ENCODE measurements around the gene IL26. TPM values are rescaled to one million over a fixed set of nuclear protein-coding genes. Genes with fewer than 3 reads are reported as not detected.
"Not testable (repeated sequence)": the region's sequence is repeated elsewhere in the genome, so short reads cannot be mapped to it uniquely, and the experiment has no call there.

IL26 gene
- total and polyA plus RNA-seq, 7 donors: 0.22 to 0.36 TPM; not detected in 5

DNA sequence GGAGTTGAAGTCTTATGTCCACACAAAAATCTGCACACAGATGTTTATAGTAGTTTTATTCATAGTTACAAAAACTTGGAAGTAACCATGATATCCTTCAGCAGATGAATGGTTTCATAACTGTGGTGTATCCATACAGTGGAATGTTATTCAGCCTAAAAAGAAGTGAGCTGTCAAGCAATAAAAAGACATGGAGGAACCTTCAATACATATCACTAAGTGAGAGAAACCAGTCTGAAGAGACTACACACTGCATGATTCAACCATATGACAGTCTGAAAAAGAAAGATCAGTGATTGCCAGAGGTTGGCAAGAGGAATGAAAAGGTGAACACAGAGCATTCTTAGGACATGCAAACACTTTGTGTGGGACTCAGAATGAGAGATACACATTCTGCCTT is 47.4 kb downstream of the IL26 start:
- H3K27me3 ChIP-seq: no peaks in the 10 kb centered on the region
- H3K4me1 ChIP-seq: peaks cover 0 to 7% (median 3%) of the 10 kb centered on the region in 4 donors
- H3K27ac ChIP-seq: no peak overlapping the region
- no peak overlapping the region for H3K4me3 ChIP-seq
- TF ChIP-seq POLR2AphosphoS5 (IDR thresholded peaks at IDR 0.05): no peak
- TF ChIP-seq, protein P1, sequence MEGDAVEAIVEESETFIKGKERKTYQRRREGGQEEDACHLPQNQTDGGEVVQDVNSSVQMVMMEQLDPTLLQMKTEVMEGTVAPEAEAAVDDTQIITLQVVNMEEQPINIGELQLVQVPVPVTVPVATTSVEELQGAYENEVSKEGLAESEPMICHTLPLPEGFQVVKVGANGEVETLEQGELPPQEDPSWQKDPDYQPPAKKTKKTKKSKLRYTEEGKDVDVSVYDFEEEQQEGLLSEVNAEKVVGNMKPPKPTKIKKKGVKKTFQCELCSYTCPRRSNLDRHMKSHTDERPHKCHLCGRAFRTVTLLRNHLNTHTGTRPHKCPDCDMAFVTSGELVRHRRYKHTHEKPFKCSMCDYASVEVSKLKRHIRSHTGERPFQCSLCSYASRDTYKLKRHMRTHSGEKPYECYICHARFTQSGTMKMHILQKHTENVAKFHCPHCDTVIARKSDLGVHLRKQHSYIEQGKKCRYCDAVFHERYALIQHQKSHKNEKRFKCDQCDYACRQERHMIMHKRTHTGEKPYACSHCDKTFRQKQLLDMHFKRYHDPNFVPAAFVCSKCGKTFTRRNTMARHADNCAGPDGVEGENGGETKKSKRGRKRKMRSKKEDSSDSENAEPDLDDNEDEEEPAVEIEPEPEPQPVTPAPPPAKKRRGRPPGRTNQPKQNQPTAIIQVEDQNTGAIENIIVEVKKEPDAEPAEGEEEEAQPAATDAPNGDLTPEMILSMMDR (IDR thresholded peaks at IDR 0.05): no peak
- TF ChIP-seq POLR2A (IDR thresholded peaks at IDR 0.05): no peak
- no peak for TF ChIP-seq EP300 (IDR thresholded peaks at IDR 0.05)
- no peak for DNase-seq
- no peaks in the 10 kb centered on the region for H3K9me3 ChIP-seq
- H3K36me3 ChIP-seq: no peaks in the 10 kb centered on the region
- intact Hi-C loops (cut with DNase I): no loop called here

DNA sequence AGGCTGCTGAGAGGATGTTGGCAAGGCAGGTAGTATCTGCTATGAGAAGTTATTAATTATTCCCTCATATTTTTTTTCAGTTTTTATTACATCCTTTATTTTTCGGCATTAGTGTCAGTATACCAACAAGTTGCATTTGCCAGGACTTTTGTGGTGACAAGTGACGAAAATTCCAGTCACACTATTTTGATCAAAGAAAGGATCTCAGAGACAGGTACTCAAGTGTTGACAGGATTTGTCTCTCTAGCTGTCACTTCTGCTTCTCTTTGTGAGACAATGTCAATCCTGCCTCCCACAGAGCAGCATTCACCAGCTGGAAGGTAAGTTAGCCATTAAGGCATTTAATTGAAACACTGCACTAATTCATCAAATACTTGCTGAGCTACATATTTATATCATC is 48.0 kb downstream of the IL26 start:
- no peak for DNase-seq
- WGBS, 2 donors: 83 to 90% methylated on average over 2 of the region's 2 CpGs

DNA sequence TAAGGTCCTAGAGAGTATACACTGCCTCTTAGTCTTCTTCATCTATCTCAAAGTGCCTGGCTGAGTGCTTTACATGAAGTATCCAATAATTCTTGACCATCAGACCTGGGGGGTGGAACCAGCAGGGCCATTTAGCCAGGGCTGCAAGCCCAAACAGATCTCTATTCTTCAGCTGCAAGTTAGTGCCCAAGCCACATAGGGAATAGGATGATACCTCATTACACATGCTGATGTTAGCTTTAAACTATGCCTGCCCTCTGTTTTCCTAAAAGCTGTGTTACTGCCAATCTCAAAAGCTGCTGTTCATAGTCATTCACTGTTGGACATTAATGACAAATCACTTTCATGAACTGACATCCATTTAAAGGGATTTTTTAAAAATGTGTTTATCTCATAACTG is 49.4 kb downstream of the IL26 start:
- Histone ChIP-seq H3K9me3 (no peaks in the 10 kb centered on the region), H3K27ac (no peak overlapping the region), H3K4me1 (peaks cover 0 to 7% (median 3%) of the 10 kb centered on the region in 4 donors), H3K36me3 (no peaks in the 10 kb centered on the region), H3K27me3 (no peaks in the 10 kb centered on the region), H3K4me3 (no peak overlapping the region)
- no peak for DNase-seq
- intact Hi-C loops (cut with DNase I): no loop called here
- no peak for TF ChIP-seq EP300 (IDR thresholded peaks at IDR 0.05)
- TF ChIP-seq POLR2A (IDR thresholded peaks at IDR 0.05): no peak
- TF ChIP-seq, protein P1 (IDR thresholded peaks at IDR 0.05): no peak

More for the DNA sequence above, 48.0 kb downstream of the IL26 start:
- no peaks in the 10 kb centered on the region for H3K36me3 ChIP-seq
- intact Hi-C loops (cut with DNase I): no loop called here
- no peak overlapping the region for H3K4me3 ChIP-seq
- no peak overlapping the region for H3K27ac ChIP-seq
- no peaks in the 10 kb centered on the region for H3K9me3 ChIP-seq
- H3K4me1 ChIP-seq: peaks cover 0 to 7% (median 3%) of the 10 kb centered on the region in 4 donors
- TF ChIP-seq POLR2A (IDR thresholded peaks at IDR 0.05): no peak
- TF ChIP-seq POLR2AphosphoS5 (IDR thresholded peaks at IDR 0.05): no peak
- TF ChIP-seq, protein P1 (IDR thresholded peaks at IDR 0.05): no peak
- no peak for TF ChIP-seq EP300 (IDR thresholded peaks at IDR 0.05)
- no peaks in the 10 kb centered on the region for H3K27me3 ChIP-seq

DNA sequence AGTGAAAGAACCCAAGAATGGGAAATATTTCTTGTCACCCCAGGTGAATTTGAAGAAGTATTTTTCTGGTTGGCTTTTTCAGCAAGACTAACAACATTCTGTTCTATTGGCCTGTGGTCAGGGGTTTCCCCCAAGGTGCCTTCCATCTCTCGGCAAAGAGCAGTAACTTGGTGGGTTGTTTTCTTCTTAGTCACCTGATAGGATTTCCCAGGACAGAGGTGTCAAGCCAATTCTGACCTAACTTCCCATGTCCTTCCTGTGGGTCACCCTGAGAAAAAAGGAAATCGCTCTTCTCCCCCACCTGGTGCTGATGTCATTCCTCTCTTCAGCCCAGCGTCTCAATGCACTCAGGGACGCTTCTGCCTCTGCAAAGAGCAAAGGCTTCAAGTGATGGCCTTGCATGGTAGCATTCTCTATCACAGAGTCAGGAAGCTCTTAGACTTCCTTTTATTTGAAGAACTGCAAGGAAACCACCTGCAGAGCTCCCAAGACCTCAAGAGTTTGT is 50.0 kb downstream of the IL26 start:
- intact Hi-C loops (cut with DNase I): no loop called here
- H3K27me3 ChIP-seq: no peaks in the 10 kb centered on the region
- no peaks in the 10 kb centered on the region for H3K36me3 ChIP-seq
- no peak for DNase-seq
- no peaks in the 10 kb centered on the region for H3K9me3 ChIP-seq
- H3K27ac ChIP-seq: no peak overlapping the region
- H3K4me1 ChIP-seq: peaks cover 0 to 7% (median 3%) of the 10 kb centered on the region in 4 donors
- no peak overlapping the region for H3K4me3 ChIP-seq
- TF ChIP-seq EP300 (IDR thresholded peaks at IDR 0.05) (no peak), POLR2A (IDR thresholded peaks at IDR 0.05) (no peak), POLR2AphosphoS5 (IDR thresholded peaks at IDR 0.05) (no peak)
- TF ChIP-seq, protein P1 (IDR thresholded peaks at IDR 0.05): no peak
- WGBS, 2 donors: 40 to 63% methylated on average over 4 of the region's 4 CpGs

DNA sequence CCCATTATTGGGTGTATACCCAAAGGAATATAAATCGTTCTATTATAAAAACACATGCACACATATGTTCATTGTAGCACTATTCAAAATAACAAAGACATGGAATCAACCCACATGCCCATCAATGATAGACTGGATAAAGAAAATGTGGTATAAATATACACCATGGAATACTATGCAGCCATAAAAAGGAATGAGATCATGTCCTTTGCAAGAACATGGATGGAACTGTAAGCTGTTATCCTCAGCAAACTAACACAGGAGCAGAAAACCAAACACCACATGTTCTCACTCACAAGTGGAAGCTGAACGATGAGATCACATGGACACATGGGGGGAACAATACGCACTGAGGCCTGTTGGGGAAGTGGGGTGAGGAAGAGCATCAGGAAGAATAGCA is 50.8 kb downstream of the IL26 start:
- DNase-seq; intact Hi-C loops (cut with DNase I); H3K4me3 ChIP-seq: not testable (repeated sequence)

More for the DNA sequence above, 50.8 kb downstream of the IL26 start:
- not testable (repeated sequence) for H3K27me3 ChIP-seq, H3K36me3 ChIP-seq, H3K9me3 ChIP-seq, H3K4me1 ChIP-seq, H3K27ac ChIP-seq
- WGBS, 2 donors: 93 to 94% methylated on average over 3 of the region's 3 CpGs

Data from sigmoid colon (tissue), 7 donors.